D721Med (cell line): ENCODE data around the gene FAM24A.
"Not testable (repeated sequence)": the region's sequence is repeated elsewhere in the genome, so short reads cannot be mapped to it uniquely, and the experiment has no call there.

Source experiments
- DNase-seq: peaks from one replicate; pipeline ENCODE4 v3.0.0; 2011; ENCODE audit warnings: low spot score; ENCODE audit not compliant: insufficient read length
- FAIRE-seq: peaks from 2 replicates; lab custom pipeline; 2011; peaks lifted over from hg19 to GRCh38; lab: Jason Lieb, UNC
- CTCF ChIP-seq: IDR thresholded peaks from 2 replicates; pipeline ENCODE4 v1.5.1; 2012; ENCODE audit warnings: mild to moderate bottlenecking, control low read depth; ENCODE audit not compliant: insufficient read depth; ENCODE audit errors: missing control alignments

The FAM24A gene

GRCh38 chr10:122910310-122910709 lies at the start of gene FAM24A:
Gene FAM24A, plus strand, starts transcription at chr10:122910610. Its CDS starts 1,025 bp downstream, at chr10:122911635.
- no peak for DNase-seq
- FAIRE-seq: no peak
- TF ChIP-seq CTCF: no peak

- no peak for TF ChIP-seq CTCF
- DNase-seq (no peak), FAIRE-seq (no peak)
These were observed 48.7 kb upstream of the FAM24A start for GRCh38 chr10:122861711-122862161.

- FAIRE-seq: no peak
- DNase-seq: no peak
- no peak for TF ChIP-seq CTCF
These were observed 46.9 kb upstream of the FAM24A start for GRCh38 chr10:122863216-122864193.

GRCh38 chr10:122864194-122864592 lies 46.2 kb upstream of the FAM24A start:
- DNase-seq: no peak
- no peak for FAIRE-seq
- TF ChIP-seq CTCF: no peak

- TF ChIP-seq CTCF: no peak
- FAIRE-seq (no peak), DNase-seq (no peak)
These were observed 45.5 kb upstream of the FAM24A start for GRCh38 chr10:122864901-122865300.

GRCh38 chr10:122866757-122867482 lies 43.5 kb upstream of the FAM24A start:
- FAIRE-seq: not testable (repeated sequence)

GRCh38 chr10:122868768-122869167 lies 41.6 kb upstream of the FAM24A start:
- FAIRE-seq, DNase-seq: not testable (repeated sequence)

More at GRCh38 chr10:122866757-122867482, 43.5 kb upstream of the FAM24A start:
- not testable (repeated sequence) for DNase-seq

- not testable (repeated sequence) for DNase-seq, FAIRE-seq
These were observed 38.5 kb upstream of the FAM24A start for GRCh38 chr10:122871947-122872346.
